GM21723 (cell line): ENCODE results near the gene MARCHF7.
"Not testable (repeated sequence)": the region's sequence is repeated elsewhere in the genome, so short reads cannot be mapped to it uniquely, and the experiment has no call there.

ENCODE experiments used
- ATAC-seq: cut with Tn5 transposase; IDR thresholded peaks from one replicate; pipeline ENCODE4 v1.9.1; 2021; ENCODE audit warnings: mild to moderate bottlenecking, moderate library complexity; ENCODE audit not compliant: unreplicated experiment

The MARCHF7 gene

DNA sequence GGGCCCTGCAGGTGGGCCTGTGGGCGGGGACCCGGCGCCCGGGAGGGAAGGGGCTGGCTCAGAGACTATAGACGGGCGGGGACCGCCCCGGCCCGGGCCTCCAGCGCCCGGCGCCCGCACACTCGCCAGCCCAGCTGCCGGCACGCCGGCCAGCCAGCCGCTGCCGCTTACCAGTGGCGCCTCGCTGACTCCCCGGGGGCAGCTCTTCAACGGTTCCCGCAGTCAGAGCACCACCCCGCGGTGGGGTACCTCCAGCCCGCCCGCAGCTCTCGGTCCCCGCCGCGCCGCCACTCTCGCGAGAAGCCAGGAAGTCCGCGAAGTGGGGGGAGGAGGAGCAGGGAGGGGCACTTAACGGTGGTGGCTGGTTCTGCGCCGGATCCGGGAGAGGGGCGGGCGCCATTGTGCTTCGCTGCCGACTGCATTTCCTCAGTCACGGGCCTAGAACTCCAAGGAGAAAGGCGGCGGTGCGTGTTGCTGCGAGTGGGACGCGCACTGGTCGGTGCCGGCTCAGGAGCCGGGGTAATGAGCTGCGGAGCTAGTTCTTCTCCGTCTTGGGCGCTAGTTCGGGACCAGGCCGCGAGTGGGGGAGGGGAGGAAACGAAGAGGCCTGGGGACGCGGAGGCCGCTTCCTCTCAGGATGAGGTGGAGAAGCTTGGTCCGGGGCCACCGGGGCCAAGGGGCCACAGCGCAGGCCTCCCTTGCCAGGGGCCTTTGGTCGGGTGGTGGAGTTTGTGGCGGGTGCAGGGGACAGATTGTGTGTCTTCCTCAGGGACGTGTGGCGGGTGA is at the start of gene MARCHF7:
MARCHF7 (plus strand) TSS at position 364 of the 786 bp plus-strand sequence. CDS start 16,517 bp downstream, outside the sequence.
- peak; percentile 97 for ATAC-seq

GRCh38 chr2:159667423-159667822 is 44.9 kb upstream of the MARCHF7 start:
- not testable (repeated sequence) for ATAC-seq

- no peak for ATAC-seq
Measured at GRCh38 chr2:159671047-159671446, 41.3 kb upstream of the MARCHF7 start.

DNA sequence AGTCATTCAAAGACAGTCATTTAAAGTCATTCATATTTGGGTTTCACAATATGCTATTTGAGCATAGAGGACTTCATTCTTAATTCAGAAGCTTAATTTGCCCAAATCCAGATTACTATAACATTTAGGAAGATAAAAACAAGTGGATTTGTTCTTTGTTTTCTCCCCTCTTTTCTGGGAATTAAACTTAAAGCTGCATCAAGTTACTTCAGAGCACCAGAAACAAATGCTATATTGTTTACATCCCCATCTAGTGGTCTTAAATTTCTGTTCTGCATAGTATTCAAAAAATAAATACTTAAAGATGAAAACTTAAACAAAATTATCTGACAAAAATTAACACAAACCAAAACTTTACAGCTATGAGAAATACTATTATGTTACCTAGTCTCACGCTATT is 34.7 kb upstream of the MARCHF7 start:
- no peak for ATAC-seq

- ATAC-seq, result no peak
Measured at GRCh38 chr2:159680692-159681091, 31.6 kb upstream of the MARCHF7 start.

GRCh38 chr2:159683817-159684216 is 28.5 kb upstream of the MARCHF7 start:
- ATAC-seq, result no peak

- ATAC-seq, result no peak
Measured at GRCh38 chr2:159684796-159685195, 27.5 kb upstream of the MARCHF7 start.

DNA sequence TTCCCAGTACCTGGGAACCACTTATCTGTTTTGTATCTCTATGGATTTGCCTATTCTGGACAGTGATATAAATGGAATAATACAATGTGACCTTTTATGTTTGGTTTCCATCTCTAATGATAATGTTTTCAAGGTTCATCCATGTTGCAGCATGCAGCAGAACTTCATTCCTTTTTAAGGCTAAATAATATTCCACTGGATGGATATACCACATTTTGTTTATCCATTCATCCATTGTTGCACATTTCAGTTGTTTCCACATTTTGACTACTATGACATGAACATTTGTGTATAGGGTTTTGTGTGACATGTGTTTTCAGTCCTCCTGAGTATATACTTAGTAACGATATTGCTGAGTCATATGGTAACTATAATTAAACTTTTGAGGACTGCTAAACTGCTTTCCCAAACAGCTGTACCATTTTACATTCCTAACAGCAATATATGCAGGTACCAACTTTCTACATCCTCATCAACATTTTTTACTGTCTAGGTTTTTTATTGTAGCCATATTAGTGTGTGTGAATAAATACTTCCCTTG is 17.7 kb upstream of the MARCHF7 start:
- ATAC-seq, result no peak

GRCh38 chr2:159695795-159696448 is 16.4 kb upstream of the MARCHF7 start:
- ATAC-seq, result no peak

DNA sequence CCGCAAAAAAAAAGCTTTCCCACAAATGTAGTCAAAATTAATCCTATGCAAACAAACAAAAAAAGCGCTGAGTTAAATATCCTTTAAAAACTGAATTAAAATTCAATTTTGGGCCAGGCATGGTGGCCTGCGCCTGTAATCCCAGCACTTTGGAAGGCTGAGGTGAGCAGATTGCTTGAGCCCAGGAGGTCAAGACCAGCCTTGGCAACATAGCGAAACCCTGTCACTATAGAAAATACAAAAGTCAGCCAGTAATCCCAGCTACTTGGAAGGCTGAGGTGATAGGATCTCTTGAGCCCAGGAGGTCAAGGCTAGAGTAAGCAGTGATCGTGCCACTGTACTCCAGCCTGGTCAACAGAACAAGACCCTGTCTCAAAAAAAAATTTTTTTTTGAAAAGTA is 8.8 kb upstream of the MARCHF7 start:
- ATAC-seq, result no peak

- no peak for ATAC-seq
Measured at GRCh38 chr2:159706385-159706980, 5.8 kb upstream of the MARCHF7 start.

DNA sequence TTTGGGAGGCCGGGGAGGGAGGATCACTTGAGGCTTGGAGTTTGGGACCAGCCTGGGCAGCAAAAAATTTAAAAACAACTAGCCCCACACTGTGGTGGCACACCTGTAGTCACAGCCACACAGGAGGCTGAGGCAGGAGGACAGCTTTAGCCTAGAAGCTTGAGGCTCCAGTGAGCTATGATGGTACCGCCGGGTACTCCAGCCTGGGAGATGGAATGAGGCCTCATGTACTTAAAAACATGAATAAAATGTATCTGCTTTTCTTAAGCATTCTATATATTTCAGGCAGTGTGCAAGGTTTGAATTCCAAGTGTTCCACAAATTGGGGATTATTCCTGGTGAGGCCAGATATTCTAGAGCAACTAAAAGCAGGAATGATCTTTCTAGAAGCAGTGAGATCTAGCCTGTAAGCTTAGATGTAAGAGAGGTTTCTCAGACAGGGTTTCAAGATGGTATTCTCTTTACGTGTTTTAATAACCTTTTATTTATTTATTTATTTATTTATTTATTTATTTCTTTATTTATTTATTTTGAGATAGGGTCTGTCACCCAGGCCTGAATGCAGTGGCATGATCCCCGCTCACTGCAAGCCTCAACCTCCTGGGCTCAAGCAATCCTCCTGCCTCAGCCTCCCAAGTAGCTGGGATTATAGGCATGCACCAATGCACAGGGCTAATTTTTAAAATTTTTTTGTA is 4.1 kb upstream of the MARCHF7 start:
- no peak for ATAC-seq

- ATAC-seq, result no peak
Measured at GRCh38 chr2:159710601-159711180, 1.6 kb upstream of the MARCHF7 start.

DNA sequence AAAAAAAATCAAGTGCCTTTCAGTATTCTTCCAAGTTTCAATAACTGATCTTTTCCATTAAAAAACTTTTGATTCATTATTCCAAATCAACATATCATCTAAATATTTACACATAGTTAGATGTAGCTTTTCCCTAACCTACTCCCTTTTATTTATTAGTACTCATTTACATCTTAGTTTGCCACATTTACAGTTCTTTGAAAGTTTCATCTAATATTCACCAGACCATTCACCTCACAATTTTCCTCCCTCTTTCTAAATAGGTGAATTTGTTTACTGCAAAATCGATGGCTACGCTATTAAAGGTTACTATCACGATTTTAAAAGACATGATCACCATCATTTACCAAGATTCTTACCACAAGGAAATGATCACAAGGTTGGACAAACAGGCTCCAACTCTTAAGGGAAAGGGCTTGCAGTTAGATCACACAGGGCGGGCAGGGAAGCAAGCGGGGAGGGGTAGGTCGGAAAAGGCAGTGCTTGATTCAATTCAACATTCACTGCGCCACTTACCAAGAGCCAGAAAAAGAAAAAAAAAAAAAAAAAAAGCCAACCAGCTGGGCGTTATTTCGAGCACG is 654 bp upstream of the MARCHF7 start:
- ATAC-seq, result no peak

DNA sequence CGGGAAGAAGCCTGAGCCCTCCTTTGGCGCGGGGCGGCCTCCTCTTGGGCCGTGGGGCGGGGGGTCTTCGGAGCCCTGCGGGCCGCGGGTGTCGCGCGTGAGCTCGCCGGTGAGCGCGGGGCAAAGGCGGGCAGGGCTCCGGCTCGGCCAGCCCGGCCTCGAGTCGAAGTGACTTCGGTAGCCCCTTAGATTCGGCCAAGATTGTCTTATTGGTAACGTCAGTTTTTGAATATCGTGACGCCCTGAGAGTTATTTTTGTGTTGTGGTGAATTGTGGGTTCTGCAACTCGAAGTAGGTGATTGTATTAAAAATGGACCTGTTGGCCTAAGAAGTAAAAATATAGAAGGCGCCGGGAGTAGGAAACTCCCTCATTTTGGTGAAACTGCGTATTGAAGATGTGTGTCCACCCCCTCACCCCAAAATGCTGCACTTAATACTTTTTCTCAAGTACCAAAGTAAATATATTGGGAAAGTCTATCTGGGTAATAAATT is 669 bp downstream of the MARCHF7 start:
- ATAC-seq, result peak; percentile 22

DNA sequence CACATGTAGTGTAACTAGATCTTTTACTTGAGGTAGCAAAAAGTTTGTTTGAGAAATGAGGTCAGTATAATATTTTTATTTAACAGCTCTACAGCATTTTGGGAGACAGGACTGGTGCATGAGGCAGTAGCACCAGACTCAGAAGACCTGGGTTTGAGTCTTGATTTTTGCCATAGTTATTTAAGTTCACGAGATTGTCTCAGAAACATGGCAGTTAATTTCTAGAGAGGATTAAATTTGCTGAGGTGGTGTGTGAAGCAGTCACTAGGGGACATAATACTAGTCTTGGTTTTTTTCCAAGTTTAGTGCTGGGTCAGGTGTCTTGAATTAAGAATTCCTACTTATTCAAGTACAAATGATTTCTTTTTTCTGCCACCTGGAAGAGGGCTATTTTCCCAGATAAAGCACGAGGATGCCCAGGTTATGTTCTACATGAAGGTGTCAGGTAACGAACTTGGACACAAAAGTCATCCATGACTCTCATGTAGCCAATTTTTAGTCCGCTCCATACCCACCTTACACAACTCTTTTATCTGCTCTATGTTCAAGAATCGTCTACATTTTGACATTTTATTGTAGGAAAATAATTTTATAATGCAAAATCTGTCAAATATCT is 1.4 kb downstream of the MARCHF7 start:
- no peak for ATAC-seq

DNA sequence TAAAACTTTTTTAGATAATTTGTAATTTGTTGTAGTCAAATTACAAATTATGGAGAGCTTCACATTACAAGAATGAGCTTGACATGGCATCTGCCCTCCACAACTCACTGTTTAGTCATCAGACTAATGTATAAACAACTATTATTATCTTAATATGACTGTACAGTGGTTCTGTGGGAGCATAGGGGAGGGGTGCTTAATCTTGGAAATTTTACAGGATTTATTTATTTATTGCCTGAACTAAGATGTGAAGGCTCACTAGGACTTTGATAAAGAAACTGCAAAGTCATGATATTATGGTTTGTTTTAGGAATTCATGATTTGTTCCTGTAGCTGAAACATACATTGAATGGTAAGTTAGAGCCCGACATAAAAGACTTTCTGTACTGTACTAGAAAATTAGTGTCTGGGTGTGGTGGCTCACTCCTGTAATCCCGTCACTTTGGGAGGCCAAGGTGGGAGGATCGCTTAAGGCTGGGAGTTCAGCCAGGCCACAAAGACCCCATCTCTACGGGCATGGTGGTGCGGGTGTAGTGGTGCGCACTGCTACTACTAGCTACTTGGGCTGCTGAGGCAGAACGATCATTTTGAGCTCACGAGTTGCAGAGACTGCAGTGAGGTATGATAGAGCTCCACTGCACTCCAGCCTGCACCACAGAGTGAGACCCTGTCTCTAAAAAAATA is 2.1 kb downstream of the MARCHF7 start:
- ATAC-seq, result no peak

DNA sequence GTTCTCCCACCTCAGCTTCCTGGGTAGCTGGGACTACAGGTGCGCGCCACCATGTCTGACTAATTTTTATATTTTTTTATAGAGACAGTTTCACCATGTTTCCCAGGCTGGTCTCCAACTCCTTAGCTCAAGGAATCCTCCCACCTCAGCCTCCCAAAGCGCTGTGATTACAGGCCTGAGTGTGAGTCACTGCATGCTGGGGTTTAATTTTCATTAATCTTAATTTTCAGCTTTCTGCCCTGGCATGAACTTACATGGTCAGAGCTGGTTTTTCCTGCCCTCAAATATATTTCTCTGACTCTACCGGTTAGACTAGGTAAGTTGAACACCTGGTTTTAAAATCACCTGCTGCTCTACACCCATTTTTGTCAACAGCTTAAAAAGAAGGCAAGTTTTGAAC is 3.1 kb downstream of the MARCHF7 start:
- ATAC-seq, result no peak

GRCh38 chr2:159716409-159716808 is 4.1 kb downstream of the MARCHF7 start:
- not testable (repeated sequence) for ATAC-seq
